Testis (tissue), 2 donors: ENCODE measurements around the gene CCDC70.

Experiments used
- POLR2A ChIP-seq: fragments of 450-650 bp; IDR thresholded peaks from one replicate; pipeline ENCODE4 v1.6.1; 2017; ENCODE audit warnings: antibody characterized with exemption, mild to moderate bottlenecking, moderate library complexity
- TF ChIP-seq, protein P1 (sequence below), 3 experiments: fragments of 450-650 bp in 2 of 3; fragments of 200-600 bp in 1 of 3; sonication (generic) in 1 of 3; IDR thresholded peaks; one replicate each; pipeline ENCODE4 v1.5.1; 2016 to 2019; ENCODE audit warnings: antibody characterized with exemption in 3 of 3, mild to moderate bottlenecking in 2 of 3, moderate library complexity in 1 of 3

GRCh38 chr13:51823359-51823758, 38.4 kb upstream of the CCDC70 start:
- TF ChIP-seq, protein P1, sequence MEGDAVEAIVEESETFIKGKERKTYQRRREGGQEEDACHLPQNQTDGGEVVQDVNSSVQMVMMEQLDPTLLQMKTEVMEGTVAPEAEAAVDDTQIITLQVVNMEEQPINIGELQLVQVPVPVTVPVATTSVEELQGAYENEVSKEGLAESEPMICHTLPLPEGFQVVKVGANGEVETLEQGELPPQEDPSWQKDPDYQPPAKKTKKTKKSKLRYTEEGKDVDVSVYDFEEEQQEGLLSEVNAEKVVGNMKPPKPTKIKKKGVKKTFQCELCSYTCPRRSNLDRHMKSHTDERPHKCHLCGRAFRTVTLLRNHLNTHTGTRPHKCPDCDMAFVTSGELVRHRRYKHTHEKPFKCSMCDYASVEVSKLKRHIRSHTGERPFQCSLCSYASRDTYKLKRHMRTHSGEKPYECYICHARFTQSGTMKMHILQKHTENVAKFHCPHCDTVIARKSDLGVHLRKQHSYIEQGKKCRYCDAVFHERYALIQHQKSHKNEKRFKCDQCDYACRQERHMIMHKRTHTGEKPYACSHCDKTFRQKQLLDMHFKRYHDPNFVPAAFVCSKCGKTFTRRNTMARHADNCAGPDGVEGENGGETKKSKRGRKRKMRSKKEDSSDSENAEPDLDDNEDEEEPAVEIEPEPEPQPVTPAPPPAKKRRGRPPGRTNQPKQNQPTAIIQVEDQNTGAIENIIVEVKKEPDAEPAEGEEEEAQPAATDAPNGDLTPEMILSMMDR (IDR thresholded peaks at IDR 0.05), result no peak
- no peak for TF ChIP-seq POLR2A
